Mucosa of descending colon (tissue), 3 donors: Measurements from ENCODE around the gene CHST1. TPM values are rescaled to one million over a fixed set of nuclear protein-coding genes. Genes with fewer than 3 reads are reported as not detected.

Experiments used
- ATAC-seq: fragments of 200-7000 bp; cut with Tn5 transposase; one replicate; pipeline ENCODE4 v1.9.1; 2020; ENCODE audit warnings: mild to moderate bottlenecking, moderate library complexity
- DNase-seq, 3 donors: peaks; one replicate each; pipeline ENCODE4 v3.0.0-alpha.2; 2020
- H3K36me3 ChIP-seq: fragments of 200-600 bp; one replicate; pipeline ENCODE4 v1.8.0; 2021; ENCODE audit warnings: low read depth, mild to moderate bottlenecking
- H3K4me1 ChIP-seq: fragments of 200-600 bp; one replicate; pipeline ENCODE4 v1.8.0; 2021; ENCODE audit warnings: low read depth, mild to moderate bottlenecking
- H3K4me3 ChIP-seq: fragments of 200-600 bp; one replicate; pipeline ENCODE4 v1.8.0; 2021; ENCODE audit warnings: mild to moderate bottlenecking
- H3K9me3 ChIP-seq: fragments of 200-600 bp; one replicate; pipeline ENCODE4 v1.8.0; 2021; ENCODE audit warnings: mild to moderate bottlenecking
- intact Hi-C, 2 donors: fragments of 100-400 bp; cut with DNase I in 1 of 2; cut with micrococcal nuclease in 1 of 2; formaldehyde crosslinking; loops; one replicate each; pipeline versions ENCODE4 v1.11.0 to v1.11.1; 2022; cut with DNase I, micrococcal nuclease
- total RNA-seq, 3 donors: library from RNA; stranded (reverse); fragmentation: NEBNext Ultra II Directional in 2 of 3; extraction: Animal tissue kit (Norgen Biotek cat#: 25700) in 2 of 3; gene quantifications; one replicate each; pipeline versions ENCODE4 v1.2.1 to v1.2.4, GENCODE V29; 2021 to 2023
- TF ChIP-seq, protein P1 (sequence below): fragments of 200-600 bp; IDR thresholded peaks from one replicate; pipeline ENCODE4 v1.8.0; 2022; ENCODE audit warnings: antibody characterized with exemption, mild to moderate bottlenecking
- donor health status: DM: no; HTN: no; CAD: no; lungs with moderate emphysema.
- donor health status: DM: no; HTN: no; CAD: no.
- donor health status: DM: no; HTN: yes; CAD: no.

CHST1 gene
- total RNA-seq, 3 donors from 2014 or later, result 0.58 to 2.8 (median 1.4) TPM

DNA sequence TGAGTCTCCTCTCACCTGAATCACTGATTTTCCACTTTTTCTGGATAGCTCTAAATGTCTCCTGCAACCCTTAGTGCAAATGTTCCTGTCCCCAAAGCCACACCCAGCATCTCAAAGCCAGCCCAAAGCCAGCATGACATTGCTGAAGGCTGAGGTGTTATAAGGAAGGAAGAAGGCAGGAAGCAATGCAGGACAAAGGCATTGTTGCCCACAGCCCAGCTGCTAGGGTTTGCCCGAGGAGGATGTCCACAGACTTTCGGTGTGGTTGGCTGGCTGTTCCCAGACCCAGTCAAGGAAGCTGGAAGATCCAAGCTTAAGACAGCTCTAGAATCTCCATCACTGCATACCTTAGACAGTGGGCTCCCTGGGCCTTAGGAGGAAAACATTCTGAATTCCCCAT, 23.5 kb downstream of the CHST1 start:
- ATAC-seq, result no peak
- TF ChIP-seq, protein P1, sequence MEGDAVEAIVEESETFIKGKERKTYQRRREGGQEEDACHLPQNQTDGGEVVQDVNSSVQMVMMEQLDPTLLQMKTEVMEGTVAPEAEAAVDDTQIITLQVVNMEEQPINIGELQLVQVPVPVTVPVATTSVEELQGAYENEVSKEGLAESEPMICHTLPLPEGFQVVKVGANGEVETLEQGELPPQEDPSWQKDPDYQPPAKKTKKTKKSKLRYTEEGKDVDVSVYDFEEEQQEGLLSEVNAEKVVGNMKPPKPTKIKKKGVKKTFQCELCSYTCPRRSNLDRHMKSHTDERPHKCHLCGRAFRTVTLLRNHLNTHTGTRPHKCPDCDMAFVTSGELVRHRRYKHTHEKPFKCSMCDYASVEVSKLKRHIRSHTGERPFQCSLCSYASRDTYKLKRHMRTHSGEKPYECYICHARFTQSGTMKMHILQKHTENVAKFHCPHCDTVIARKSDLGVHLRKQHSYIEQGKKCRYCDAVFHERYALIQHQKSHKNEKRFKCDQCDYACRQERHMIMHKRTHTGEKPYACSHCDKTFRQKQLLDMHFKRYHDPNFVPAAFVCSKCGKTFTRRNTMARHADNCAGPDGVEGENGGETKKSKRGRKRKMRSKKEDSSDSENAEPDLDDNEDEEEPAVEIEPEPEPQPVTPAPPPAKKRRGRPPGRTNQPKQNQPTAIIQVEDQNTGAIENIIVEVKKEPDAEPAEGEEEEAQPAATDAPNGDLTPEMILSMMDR, result no peak
- Histone ChIP-seq H3K4me3 (no peak overlapping the region), H3K4me1 (peaks cover 3% of the 10 kb centered on the region), H3K9me3 (no peaks in the 10 kb centered on the region), H3K36me3 (no peaks in the 10 kb centered on the region)
- intact Hi-C loops, result no loop called here
- no peak for DNase-seq

DNA sequence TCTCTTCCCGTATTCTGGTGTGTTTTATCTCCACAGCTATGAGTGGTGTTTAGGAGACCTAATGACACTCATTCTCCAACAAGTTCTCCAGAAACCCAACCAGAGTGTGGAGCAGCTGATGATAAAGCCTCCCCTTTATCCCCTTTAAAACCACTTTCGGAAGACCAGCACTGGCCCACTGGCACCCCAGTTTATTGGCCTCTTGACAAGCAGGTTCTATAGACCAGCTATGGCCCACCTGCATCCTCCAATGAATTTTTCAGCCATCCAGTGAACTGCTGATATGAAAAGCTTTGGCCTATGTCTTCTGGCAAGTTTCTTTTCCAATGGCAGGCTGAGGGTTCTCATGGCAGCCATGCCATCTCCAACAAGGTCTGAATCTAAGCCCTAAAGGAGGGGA, 27.4 kb downstream of the CHST1 start:
- H3K4me1 ChIP-seq, result no peaks in the 10 kb centered on the region
- no peak overlapping the region for H3K4me3 ChIP-seq
- ATAC-seq, result no peak
- TF ChIP-seq, protein P1, result no peak
- DNase-seq, result no peak
- H3K9me3 ChIP-seq, result no peaks in the 10 kb centered on the region
- no peaks in the 10 kb centered on the region for H3K36me3 ChIP-seq
- intact Hi-C loops, result no loop called here

DNA sequence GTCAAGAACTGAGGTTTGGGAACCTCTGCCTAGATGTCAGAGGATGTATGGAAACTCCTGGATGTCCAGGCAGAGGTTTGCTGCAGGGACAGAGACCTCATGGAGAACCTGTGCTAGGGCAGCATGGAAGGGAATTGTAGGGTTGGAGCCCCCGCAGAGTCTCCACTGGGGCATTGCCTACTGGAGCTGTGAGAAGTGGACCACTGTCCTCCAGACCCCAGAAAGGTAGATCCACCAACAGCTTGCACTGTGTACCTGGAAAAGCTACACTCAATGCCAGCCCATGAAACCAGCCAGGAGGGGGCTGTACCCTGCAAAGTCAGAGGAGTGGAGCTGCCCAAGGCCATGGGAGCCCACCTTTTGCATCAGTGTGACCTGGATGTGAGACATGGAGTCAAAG, 29.5 kb downstream of the CHST1 start:
- Histone ChIP-seq H3K4me3 (no peak overlapping the region), H3K4me1 (no peaks in the 10 kb centered on the region), H3K9me3 (no peaks in the 10 kb centered on the region), H3K36me3 (no peaks in the 10 kb centered on the region)
- ATAC-seq, result no peak
- intact Hi-C loops, result no loop called here
- DNase-seq, result no peak
- TF ChIP-seq, protein P1, result no peak

DNA sequence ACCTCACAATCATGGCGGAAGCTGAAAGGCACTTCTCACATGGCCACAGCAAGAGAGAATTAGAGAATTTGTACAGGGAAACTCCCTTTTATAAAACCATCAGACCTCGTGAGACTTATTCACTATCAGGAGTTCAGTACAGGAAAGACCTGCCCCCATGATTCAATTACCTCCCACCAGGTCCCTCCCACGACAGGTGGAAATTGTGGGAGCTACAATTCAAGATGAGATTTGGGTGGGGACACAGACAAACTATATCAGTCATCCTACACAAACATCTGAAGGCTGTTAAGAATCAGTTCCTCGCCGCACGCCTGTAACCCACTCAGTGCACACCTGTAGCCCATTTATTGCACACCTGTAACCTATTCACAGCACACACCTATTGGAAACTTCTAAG, 39.8 kb downstream of the CHST1 start:
- DNase-seq (no peak), ATAC-seq (no peak)
- Histone ChIP-seq H3K4me3 (no peak overlapping the region), H3K4me1 (no peaks in the 10 kb centered on the region), H3K36me3 (no peaks in the 10 kb centered on the region), H3K9me3 (no peaks in the 10 kb centered on the region)
- intact Hi-C loops, result no loop called here
- TF ChIP-seq, protein P1, result no peak

DNA sequence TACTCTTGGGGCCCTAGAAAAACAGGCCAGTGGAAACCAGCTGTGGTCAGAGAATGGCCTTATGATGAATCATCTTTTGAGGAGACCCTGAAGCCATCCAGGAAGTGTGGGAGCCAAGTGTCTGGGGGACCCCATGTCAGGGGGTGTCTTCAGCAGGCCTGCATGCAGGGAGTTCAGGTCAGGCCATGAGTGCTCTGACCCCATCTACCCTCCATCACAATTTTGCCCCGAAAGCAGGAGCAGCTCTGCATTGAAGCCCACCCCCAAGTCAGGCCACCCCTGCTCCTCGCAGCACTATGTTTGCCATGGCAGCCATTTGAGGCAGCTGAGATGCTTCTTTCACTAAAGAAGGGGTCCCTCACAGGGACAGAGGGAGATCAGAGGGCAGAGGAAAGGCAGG, 41.3 kb downstream of the CHST1 start:
- ATAC-seq (no peak), DNase-seq (no peak)
- Histone ChIP-seq H3K9me3 (no peaks in the 10 kb centered on the region), H3K36me3 (no peaks in the 10 kb centered on the region), H3K4me1 (no peaks in the 10 kb centered on the region), H3K4me3 (no peak overlapping the region)
- TF ChIP-seq, protein P1, result no peak
- intact Hi-C loops, result no loop called here

DNA sequence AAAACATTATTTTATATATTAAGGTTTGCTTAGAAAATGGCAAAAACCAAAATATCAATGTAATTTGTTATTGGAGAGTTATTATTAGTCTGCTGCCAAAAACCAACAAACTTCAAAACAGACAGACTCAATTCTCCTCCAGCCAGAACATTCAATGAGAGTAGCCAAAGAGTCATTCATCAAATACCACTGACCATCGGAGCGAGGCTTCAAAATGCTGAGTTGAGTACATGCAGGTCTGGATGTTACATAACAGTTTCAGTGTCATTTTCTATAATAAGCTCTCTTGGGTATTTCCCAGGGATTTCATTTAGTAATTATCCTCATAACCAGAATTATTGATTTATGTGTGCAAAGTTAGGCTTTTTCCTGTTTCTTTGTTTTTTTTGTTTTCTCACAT, 42.6 kb downstream of the CHST1 start:
- intact Hi-C loops, result no loop called here
- H3K9me3 ChIP-seq, result no peaks in the 10 kb centered on the region
- ATAC-seq (no peak), DNase-seq (no peak)
- H3K4me1 ChIP-seq, result no peaks in the 10 kb centered on the region
- no peak overlapping the region for H3K4me3 ChIP-seq
- TF ChIP-seq, protein P1, result no peak
- no peaks in the 10 kb centered on the region for H3K36me3 ChIP-seq
